H1 (cell line): Measurements from ENCODE around the gene SLC9C2. TPM values are rescaled to one million over a fixed set of nuclear protein-coding genes. Genes with fewer than 3 reads are reported as not detected.

Experiments used
- CTCF ChIA-PET: fragments of 300-600 bp; sonication (Branson Sonifier 250); formaldehyde crosslinking; loops from one replicate; lab custom pipeline; 2021; ENCODE audit not compliant: partially characterized antibody; lab: Charles Lee
- POLR2A ChIA-PET: fragments of 300-600 bp; sonication (Branson Sonifier 250); formaldehyde crosslinking; loops from one replicate; lab custom pipeline; 2021; ENCODE audit warnings: inconsistent platforms; ENCODE audit not compliant: partially characterized antibody; lab: Charles Lee
- DNase-seq, 2 experiments: peaks; one replicate each; pipeline versions ENCODE4 v3.0.0 to v3.0.0-alpha.2; 2010 to 2022; ENCODE audit warnings: low spot score in 2 of 2, low read depth in 1 of 2, mixed read lengths in 1 of 2
- FAIRE-seq: peaks from 2 replicates; lab custom pipeline; 2011; peaks lifted over from hg19 to GRCh38; lab: Jason Lieb, UNC
- H2AFZ ChIP-seq: 2 replicates; pipeline ENCODE4 v1.8.1; 2012; ENCODE audit warnings: low read length, inconsistent platforms
- H2AK5ac ChIP-seq: 2 replicates; pipeline ENCODE4 v1.6.1; 2013; ENCODE audit warnings: low read depth, low read length
- H2BK120ac ChIP-seq: replicated peaks from 2 replicates; pipeline ENCODE3; 2013; ENCODE audit warnings: low read depth, low read length, inconsistent platforms
- H2BK12ac ChIP-seq: 2 replicates; pipeline ENCODE4 v1.6.1; 2013; ENCODE audit warnings: low read depth, low read length
- H2BK15ac ChIP-seq: 2 replicates; pipeline ENCODE4 v1.6.1; 2013; ENCODE audit warnings: low read length
- H2BK20ac ChIP-seq: 2 replicates; pipeline ENCODE4 v1.6.1; 2013; ENCODE audit warnings: low read length
- H2BK5ac ChIP-seq: 2 replicates; pipeline ENCODE4 v1.6.1; 2013; ENCODE audit warnings: low read depth, low read length
- H3K14ac ChIP-seq: 2 replicates; pipeline ENCODE4 v1.6.1; 2013; ENCODE audit warnings: inconsistent platforms; ENCODE audit not compliant: insufficient read length
- H3K18ac ChIP-seq: 2 replicates; pipeline ENCODE4 v1.6.1; 2013; ENCODE audit warnings: low read length; ENCODE audit errors: extremely low read depth
- H3K23ac ChIP-seq: 2 replicates; pipeline ENCODE4 v1.6.1; 2013; ENCODE audit warnings: inconsistent platforms; ENCODE audit not compliant: insufficient read length
- H3K23me2 ChIP-seq: 2 replicates; pipeline ENCODE4 v1.6.1; 2013; ENCODE audit warnings: low read depth, low read length
- H3K27ac ChIP-seq: 2 replicates; pipeline ENCODE4 v1.6.1; 2011; ENCODE audit warnings: low read depth, low read length, inconsistent platforms
- H3K27me3 ChIP-seq, 4 experiments: replicated peaks in 1 of 4; 1 replicate in 1 of 4; 2 replicates in 3 of 4; pipeline versions ENCODE4 v1.6.1 to v1.8.1; 2011 to 2013; ENCODE audit warnings: low read length in 3 of 4, mild to moderate bottlenecking in 3 of 4, inconsistent platforms in 2 of 4, mixed read lengths in 2 of 4, moderate library complexity in 1 of 4; ENCODE audit not compliant: control insufficient read depth in 3 of 4, insufficient read depth in 3 of 4; ENCODE audit errors: extremely low read depth in 1 of 4
- H3K36me3 ChIP-seq, 4 experiments: 2 replicates each; pipeline versions ENCODE4 v1.6.1 to v1.8.1; 2011 to 2013; ENCODE audit warnings: mild to moderate bottlenecking in 4 of 4, low read length in 3 of 4, moderate library complexity in 2 of 4, control low read depth in 1 of 4, inconsistent platforms in 1 of 4; ENCODE audit not compliant: insufficient read depth in 4 of 4, control insufficient read depth in 2 of 4
- H3K4ac ChIP-seq: replicated peaks from 2 replicates; pipeline ENCODE3; 2013; ENCODE audit warnings: low read length, low read depth, mixed read lengths, inconsistent platforms; ENCODE audit not compliant: insufficient read length
- H3K4me1 ChIP-seq, 4 experiments: replicated peaks in 1 of 4; 1 replicate in 1 of 4; 2 replicates in 3 of 4; pipeline versions ENCODE4 v1.6.1 to v1.8.1; 2011 to 2013; ENCODE audit warnings: low read length in 3 of 4, inconsistent platforms in 2 of 4, mixed read lengths in 1 of 4; ENCODE audit not compliant: insufficient read depth in 4 of 4, control insufficient read depth in 3 of 4
- H3K4me2 ChIP-seq, 2 experiments: 2 replicates each; pipeline versions ENCODE4 v1.6.1 to v1.8.1; 2011 to 2013; ENCODE audit warnings: low read depth in 2 of 2, low read length in 2 of 2, control low read depth in 1 of 2, inconsistent platforms in 1 of 2, mild to moderate bottlenecking in 1 of 2; ENCODE audit not compliant: insufficient read depth in 1 of 2
- H3K4me3 ChIP-seq, 4 experiments: fragments of 200-600, 300-600 bp in 1 of 4; sonication (generic), shearing (Covaris generic), sonication (Bioruptor Twin) in 1 of 4; 2 replicates each; pipeline versions ENCODE4 v1.5.1 to v1.8.1; 2011 to 2016; ENCODE audit warnings: low read length in 4 of 4, low read depth in 3 of 4, control low read depth in 2 of 4, inconsistent platforms in 2 of 4, mild to moderate bottlenecking in 2 of 4, mixed read lengths in 1 of 4, moderate library complexity in 1 of 4; ENCODE audit not compliant: insufficient read depth in 2 of 4; ENCODE audit errors: extremely low read depth in 1 of 4
- H3K56ac ChIP-seq: replicated peaks from 2 replicates; pipeline ENCODE3; 2013; ENCODE audit warnings: low read depth, mild to moderate bottlenecking, mixed read lengths, low read length, inconsistent platforms; ENCODE audit not compliant: insufficient read length
- H3K79me1 ChIP-seq: 2 replicates; pipeline ENCODE4 v1.6.1; 2013; ENCODE audit warnings: low read depth, low read length, control low read depth
- H3K79me2 ChIP-seq, 2 experiments: 2 replicates each; pipeline versions ENCODE4 v1.6.1 to v1.8.1; 2012 to 2013; ENCODE audit warnings: low read length in 2 of 2, mild to moderate bottlenecking in 2 of 2, inconsistent platforms in 1 of 2; ENCODE audit not compliant: insufficient read depth in 2 of 2, control insufficient read depth in 1 of 2
- H3K9ac ChIP-seq, 4 experiments: replicated peaks in 1 of 4; 1 replicate in 1 of 4; 2 replicates in 3 of 4; pipeline versions ENCODE4 v1.6.1 to v1.8.1; 2011 to 2013; ENCODE audit warnings: low read depth in 3 of 4, low read length in 3 of 4, control low read depth in 2 of 4, mild to moderate bottlenecking in 2 of 4, moderate library complexity in 2 of 4, inconsistent platforms in 1 of 4; ENCODE audit errors: extremely low read depth in 1 of 4
- H3K9me3 ChIP-seq, 2 experiments: 2 replicates each; pipeline versions ENCODE4 v1.6.1 to v1.8.1; 2012 to 2013; ENCODE audit warnings: mild to moderate bottlenecking in 2 of 2, moderate library complexity in 2 of 2, control low read depth in 1 of 2, inconsistent platforms in 1 of 2, low read depth in 1 of 2, low read length in 1 of 2, mixed read lengths in 1 of 2; ENCODE audit not compliant: insufficient read depth in 2 of 2
- H4K20me1 ChIP-seq, 2 experiments: replicated peaks in 1 of 2; 2 replicates each; pipeline versions ENCODE3 to v1.8.1; 2011 to 2013; ENCODE audit warnings: inconsistent platforms in 2 of 2, low read length in 2 of 2, mild to moderate bottlenecking in 1 of 2; ENCODE audit not compliant: insufficient read depth in 2 of 2, control insufficient read depth in 1 of 2
- H4K5ac ChIP-seq: 2 replicates; pipeline ENCODE4 v1.6.1; 2013; ENCODE audit warnings: low read length, low read depth, mixed read lengths, inconsistent platforms; ENCODE audit not compliant: insufficient read length
- H4K8ac ChIP-seq: 2 replicates; pipeline ENCODE4 v1.8.0; 2013; ENCODE audit warnings: mild to moderate bottlenecking, moderate library complexity, low read length, inconsistent platforms; ENCODE audit not compliant: insufficient read depth; ENCODE audit errors: extremely low read depth
- H4K91ac ChIP-seq: replicated peaks from 2 replicates; pipeline ENCODE3; 2013; ENCODE audit warnings: low read length, mixed read lengths, inconsistent platforms; ENCODE audit not compliant: insufficient read length
- CTBP2 ChIP-seq: IDR thresholded peaks from 2 replicates; pipeline ENCODE4 v1.7.0; 2011; ENCODE audit warnings: borderline replicate concordance, mild to moderate bottlenecking, moderate library complexity, mixed read lengths, low read length; ENCODE audit not compliant: insufficient read depth, insufficient read length
- RAD21 ChIP-seq, 2 experiments: IDR thresholded peaks in 1 of 2; conservative IDR thresholded peaks in 1 of 2; 2 replicates each; pipeline ENCODE4 v1.6.1; 2011; ENCODE audit warnings: low read depth in 2 of 2, low read length in 2 of 2, improper control_type of control experiment in 1 of 2, inconsistent platforms in 1 of 2, mild to moderate bottlenecking in 1 of 2, moderate library complexity in 1 of 2
- WGBS, 2 experiments: shearing (Covaris generic) in 1 of 2; methylation state at CpG; one replicate each; pipeline versions ENCODE4 v1.1.6 to v1.1.7; 2013 to 2015; ENCODE audit warnings: low lambda C conversion rate in 2 of 2, mixed read lengths in 2 of 2, inconsistent platforms in 1 of 2, low coverage in 1 of 2, missing lambda C conversion rate in 1 of 2; ENCODE audit not compliant: insufficient replicate concordance in 2 of 2, insufficient coverage in 1 of 2, insufficient read length in 1 of 2; ENCODE audit errors: extremely low coverage in 1 of 2, missing lambda C conversion rate in 1 of 2; 5-methylcytosine and 5-hydroxymethylcytosine counted together
- polyA plus RNA-seq, 7 experiments: library from polyadenylated mRNA; depleted of rRNA in 3 of 7; stranded (reverse) in 5 of 7; unstranded in 2 of 7; fragments of >200 nt in 5 of 7; fragments of 200-250 nt in 2 of 7; gene quantifications; 1 replicate in 5 of 7; 2 replicates in 1 of 7; 4 replicates in 1 of 7; pipeline versions ENCODE4 v1.2.1 to v1.2.3, GENCODE V29; 2011 to 2013; ENCODE audit warnings: missing spikeins in 2 of 7, mixed read lengths in 2 of 7
- total RNA-seq: library from RNA; stranded (reverse); fragmentation: NEBNext Ultra II Directional; extraction: Animal tissue kit (Norgen Biotek cat#: 25700); gene quantifications from 2 replicates; pipeline ENCODE4 v1.2.1, GENCODE V29; 2021

The SLC9C2 gene
- total and polyA plus RNA-seq, 2 of the 8 experiments (the other 6 are each of a cell fraction or from before 2014, with no cell fraction given): not detected

- H2AK5ac ChIP-seq: no peak overlapping the region
- no peak overlapping the region for H3K4me3 ChIP-seq
- H3K23me2 ChIP-seq: no peaks in the 10 kb centered on the region
- H3K14ac ChIP-seq: no peak overlapping the region
- H2BK15ac ChIP-seq: no peak overlapping the region
- DNase-seq (no peak), FAIRE-seq (no peak)
- no peak overlapping the region for H2BK20ac ChIP-seq
- H4K20me1 ChIP-seq: no peaks in the 10 kb centered on the region
- H2BK5ac ChIP-seq: no peak overlapping the region
- H4K8ac ChIP-seq: no peak overlapping the region
- H4K91ac ChIP-seq: no peak overlapping the region
- no peak overlapping the region for H3K4ac ChIP-seq
- POLR2A ChIA-PET: interaction anchor here (0.7 kb wide), 1 partner anchor 18 kb away, joined by 3 read pairs; no protein-coding TSS in a partner anchor
- no peaks in the 10 kb centered on the region for H3K4me1 ChIP-seq
- no peak overlapping the region for H3K56ac ChIP-seq
- H3K18ac ChIP-seq: no peak overlapping the region
- peaks cover 0 to 39% (median 7%) of the 10 kb centered on the region in 4 experiments; a peak in 4 of 8 replicates for H3K36me3 ChIP-seq
- no peak overlapping the region for H2BK120ac ChIP-seq
- peaks cover 0 to 31% of the 10 kb centered on the region in 2 experiments; a peak in 2 of 4 replicates for H3K79me2 ChIP-seq
- H3K4me2 ChIP-seq: no peak overlapping the region
- H4K5ac ChIP-seq: no peak overlapping the region
- 96% methylated on average over 4 of the region's 4 CpGs; no CpG with 5 or more reads in 1 of the 2 experiments for WGBS, 2 experiments
- no peak overlapping the region for H3K27ac ChIP-seq
- TF ChIP-seq RAD21 (IDR thresholded peaks at IDR 0.05 in 1 of 2, conservative IDR thresholded peaks at IDR 0.05 in 1 of 2; ENCODE audit: low read depth in 2 of 2, low read length in 2 of 2) (no peak), CTBP2 (no peak)
- no peak overlapping the region for H3K9ac ChIP-seq
- no peaks in the 10 kb centered on the region for H3K27me3 ChIP-seq
- H3K9me3 ChIP-seq: peaks cover 27 to 38% of the 10 kb centered on the region in 2 experiments
- H3K79me1 ChIP-seq: no peaks in the 10 kb centered on the region
- no peak overlapping the region for H3K23ac ChIP-seq
- no peak overlapping the region for H2BK12ac ChIP-seq
- CTCF ChIA-PET: interaction anchor here (0.6 to 1.1 kb wide), 4 partner anchors 28 to 828 kb away, joined by 3 to 5 read pairs (median 3); no protein-coding TSS in a partner anchor
- H2AFZ ChIP-seq: no peak overlapping the region
Observed at GRCh38 chr1:173467426-173467825, 135.4 kb downstream of the SLC9C2 start.
